C4-2B (cell line): ENCODE measurements around the gene CADM1.

Experiments
- H3K27ac ChIP-seq: fragments of 450-650 bp; 2 replicates; pipeline ENCODE4 v1.5.1; 2017
- ZFX ChIP-seq: fragments of 450-650 bp; IDR thresholded peaks from 2 replicates; pipeline ENCODE4 v1.6.1; 2017
- TF ChIP-seq, protein P1 (sequence below): fragments of 450-650 bp; conservative IDR thresholded peaks from 2 replicates; pipeline ENCODE4 v1.5.1; 2017; ENCODE audit warnings: mild to moderate bottlenecking

The CADM1 gene

DNA sequence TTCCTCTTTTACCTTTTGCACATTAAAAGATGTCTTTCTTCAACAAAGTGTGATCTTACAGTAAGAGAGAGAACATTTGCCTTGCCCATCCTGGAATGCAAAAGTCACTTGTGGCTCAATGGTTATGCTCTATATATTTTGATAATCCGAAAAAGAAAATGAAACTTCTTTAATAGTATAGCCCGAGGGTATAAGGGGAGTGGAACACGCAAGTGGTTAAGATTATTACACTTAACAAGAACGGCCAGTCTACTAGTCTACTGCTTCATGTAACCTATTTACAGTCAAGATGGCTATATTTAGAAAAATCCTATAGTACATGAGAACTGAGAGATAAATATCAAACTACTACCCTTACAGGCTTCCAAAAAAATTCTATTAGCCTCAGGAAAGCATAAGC, 86.1 kb downstream of the CADM1 start:
- H3K27ac ChIP-seq, result no peak overlapping the region
- TF ChIP-seq, protein P1, sequence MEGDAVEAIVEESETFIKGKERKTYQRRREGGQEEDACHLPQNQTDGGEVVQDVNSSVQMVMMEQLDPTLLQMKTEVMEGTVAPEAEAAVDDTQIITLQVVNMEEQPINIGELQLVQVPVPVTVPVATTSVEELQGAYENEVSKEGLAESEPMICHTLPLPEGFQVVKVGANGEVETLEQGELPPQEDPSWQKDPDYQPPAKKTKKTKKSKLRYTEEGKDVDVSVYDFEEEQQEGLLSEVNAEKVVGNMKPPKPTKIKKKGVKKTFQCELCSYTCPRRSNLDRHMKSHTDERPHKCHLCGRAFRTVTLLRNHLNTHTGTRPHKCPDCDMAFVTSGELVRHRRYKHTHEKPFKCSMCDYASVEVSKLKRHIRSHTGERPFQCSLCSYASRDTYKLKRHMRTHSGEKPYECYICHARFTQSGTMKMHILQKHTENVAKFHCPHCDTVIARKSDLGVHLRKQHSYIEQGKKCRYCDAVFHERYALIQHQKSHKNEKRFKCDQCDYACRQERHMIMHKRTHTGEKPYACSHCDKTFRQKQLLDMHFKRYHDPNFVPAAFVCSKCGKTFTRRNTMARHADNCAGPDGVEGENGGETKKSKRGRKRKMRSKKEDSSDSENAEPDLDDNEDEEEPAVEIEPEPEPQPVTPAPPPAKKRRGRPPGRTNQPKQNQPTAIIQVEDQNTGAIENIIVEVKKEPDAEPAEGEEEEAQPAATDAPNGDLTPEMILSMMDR, result no peak
- TF ChIP-seq ZFX, result no peak

DNA sequence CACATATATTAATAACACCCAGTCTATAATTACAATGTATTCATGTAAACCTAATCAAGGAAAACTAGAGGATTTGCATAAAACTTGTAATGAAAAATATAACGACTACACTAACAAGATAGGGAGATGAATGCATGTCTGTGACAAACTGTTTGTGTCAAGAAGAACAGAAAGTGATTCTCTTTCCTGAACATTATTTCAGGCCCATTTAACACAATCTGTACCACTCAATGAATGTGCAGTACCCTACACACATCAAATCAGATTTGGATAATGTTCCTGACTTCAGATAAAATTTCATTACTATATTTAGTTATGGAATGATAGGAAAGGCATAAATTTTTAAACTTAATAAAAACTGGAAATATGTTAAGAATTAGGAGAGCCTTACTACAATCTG, 93.1 kb downstream of the CADM1 start:
- TF ChIP-seq ZFX, result no peak
- TF ChIP-seq, protein P1, result no peak
- no peak overlapping the region for H3K27ac ChIP-seq

DNA sequence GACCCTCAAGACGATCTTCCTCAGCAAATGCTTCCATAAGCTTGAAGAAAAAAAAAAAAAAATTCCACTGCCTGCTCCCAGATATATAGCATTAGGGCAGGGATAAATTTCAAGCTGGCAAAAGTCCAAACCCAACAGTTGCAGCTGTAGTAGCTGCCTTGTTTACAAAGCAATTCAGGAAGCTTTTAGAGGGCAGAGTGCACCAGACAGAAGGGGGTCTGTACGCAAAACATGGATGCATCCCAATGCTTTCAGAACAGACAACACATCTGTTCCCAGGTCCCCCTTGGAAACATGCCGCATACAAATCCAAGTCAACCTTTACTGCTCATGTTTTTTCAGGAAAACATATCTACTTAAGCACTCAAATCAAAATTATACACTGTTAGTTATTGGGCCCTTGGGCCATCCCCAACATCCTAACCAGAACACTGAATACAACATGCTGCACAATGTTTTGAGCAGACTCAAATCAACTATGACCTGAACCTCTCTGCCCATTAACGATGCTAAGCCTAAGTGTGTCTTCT, 94.5 kb downstream of the CADM1 start:
- no peak overlapping the region for H3K27ac ChIP-seq
- TF ChIP-seq ZFX, result no peak
- TF ChIP-seq, protein P1, result no peak

DNA sequence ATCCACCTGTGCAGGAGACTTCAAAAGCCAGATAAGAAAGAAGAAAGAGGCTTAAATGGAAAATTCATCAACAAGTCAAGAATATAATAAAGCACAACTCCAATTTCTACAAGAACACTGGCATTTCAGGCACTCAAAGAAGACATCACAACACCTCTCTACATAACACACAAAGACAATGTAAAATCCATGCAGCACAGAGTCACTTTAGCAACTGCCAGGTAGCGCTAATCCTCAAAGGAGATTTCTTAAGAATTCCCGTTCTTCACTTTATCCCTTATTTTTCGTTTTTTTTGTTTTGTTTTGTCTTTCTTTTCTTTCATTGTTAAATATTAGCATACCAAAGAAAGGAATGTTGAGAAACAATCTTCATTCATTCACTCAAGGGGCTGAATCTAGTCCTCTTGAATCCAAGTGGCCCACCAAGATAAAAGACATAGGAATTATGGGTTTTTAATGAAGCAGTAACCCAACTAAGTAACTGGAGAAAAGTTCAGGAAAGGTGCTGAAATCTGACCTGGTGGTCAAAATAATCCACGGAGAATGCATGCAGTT, 95.0 kb downstream of the CADM1 start:
- no peak overlapping the region for H3K27ac ChIP-seq
- TF ChIP-seq ZFX, result no peak
- TF ChIP-seq, protein P1, result no peak

DNA sequence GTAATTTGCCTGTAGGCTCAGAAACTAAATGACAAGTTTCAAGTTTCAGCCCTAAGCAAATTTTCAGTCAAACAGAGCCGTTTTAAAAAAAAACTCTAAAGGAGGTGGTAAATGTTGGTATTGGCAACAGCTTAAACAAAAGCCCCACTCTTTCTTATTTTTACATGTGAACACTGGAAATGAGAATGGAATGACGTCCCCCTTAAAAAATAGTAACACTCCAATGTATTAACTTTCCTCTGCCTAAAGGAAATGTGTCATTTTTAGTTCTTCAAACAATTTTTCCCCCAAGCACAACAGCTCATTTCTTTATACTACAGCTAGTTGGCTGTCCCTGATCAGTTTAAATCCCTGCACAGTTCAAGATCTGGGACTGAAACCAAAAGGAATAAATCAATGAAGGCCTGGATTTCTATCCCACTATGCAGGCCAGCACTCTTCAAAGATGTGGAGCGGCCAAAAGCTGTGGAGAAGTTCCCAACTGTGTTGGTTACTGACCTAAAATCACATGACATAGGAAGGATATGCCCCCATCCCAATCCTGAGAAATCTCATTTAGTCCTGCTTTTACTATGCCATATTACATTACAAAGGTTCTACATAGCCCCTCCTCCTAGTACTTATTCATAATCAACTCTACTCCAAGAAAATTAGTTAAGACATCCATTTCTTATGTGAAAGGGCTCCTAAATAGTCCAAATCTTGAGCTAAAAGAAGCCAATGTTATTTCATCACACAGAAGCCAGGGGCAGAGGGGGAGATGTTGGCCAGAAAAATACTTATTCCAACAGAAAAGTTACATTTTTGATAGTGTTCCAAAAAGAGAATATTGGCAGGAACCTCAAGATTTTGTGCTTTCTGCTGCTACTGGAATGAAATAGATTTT, 95.9 kb downstream of the CADM1 start:
- H3K27ac ChIP-seq, result no peak overlapping the region
- TF ChIP-seq ZFX, result no peak
- TF ChIP-seq, protein P1, result no peak

DNA sequence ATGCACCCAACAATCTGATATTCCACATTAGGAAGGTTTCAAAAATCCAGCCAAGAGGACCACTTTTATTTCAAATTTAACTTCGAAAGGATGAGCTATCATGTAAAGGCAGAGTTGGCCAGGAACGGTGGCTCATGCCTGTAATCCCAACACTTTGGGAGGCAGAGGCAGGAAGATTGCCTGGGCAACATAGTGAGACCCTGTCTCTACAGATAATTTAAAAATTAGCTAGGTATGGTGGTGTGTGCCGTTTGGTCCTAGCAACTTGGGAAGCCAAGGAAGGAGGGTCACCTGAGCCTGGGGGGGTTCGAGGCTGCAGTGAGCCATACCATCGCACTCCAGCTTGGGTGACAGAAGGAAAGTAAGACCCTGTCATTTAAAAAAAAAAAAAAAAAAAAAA, 96.7 kb downstream of the CADM1 start:
- H3K27ac ChIP-seq, result no peak overlapping the region
- no peak for TF ChIP-seq ZFX
- TF ChIP-seq, protein P1, result no peak

DNA sequence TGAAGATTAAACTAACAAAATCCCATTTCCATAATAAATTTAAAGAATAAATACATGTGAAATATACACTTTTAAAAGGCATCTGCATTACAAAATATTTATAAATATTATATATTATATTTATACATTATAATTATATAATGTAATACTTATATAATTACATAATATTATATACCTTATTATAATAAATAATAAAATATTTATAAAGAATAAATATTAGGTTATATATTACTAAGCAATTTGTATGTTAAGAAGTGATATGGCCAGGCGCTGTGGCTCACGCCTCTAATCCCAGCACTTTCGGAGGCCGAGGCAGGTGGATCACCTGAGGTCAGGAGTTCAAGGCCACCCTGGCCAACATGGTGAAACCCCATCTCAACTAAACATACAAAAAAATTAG, 97.8 kb downstream of the CADM1 start:
- H3K27ac ChIP-seq, result no peak overlapping the region
- TF ChIP-seq, protein P1, result no peak
- no peak for TF ChIP-seq ZFX
